ENCODE results near the gene CLK4. TPM values are rescaled to one million over a fixed set of nuclear protein-coding genes. Genes with fewer than 3 reads are reported as not detected.

The CLK4 gene
- 5.2 and 9.8 TPM in 2 replicates for total RNA-seq (2014; rRNA removed; shearing (Covaris generic))

GRCh38 chr5:178626484-178627258, at the start of gene CLK4:
TSS of gene CLK4 (minus strand) at chr5:178627050. CDS start at chr5:178623416, 3,634 bp downstream.
- in situ Hi-C loops (cut with HindIII; ENCODE audit: low sequenced_read_pairs) = no loop called here
- peak; percentile 94 for DNase-seq (ENCODE audit: low spot score)

- no peak for DNase-seq (ENCODE audit: low spot score)
- in situ Hi-C loops (cut with HindIII; ENCODE audit: low sequenced_read_pairs) = no loop called here
Observed at GRCh38 chr5:178675922-178676321, 49.1 kb upstream of the CLK4 start.

GRCh38 chr5:178674334-178674733, 47.5 kb upstream of the CLK4 start:
- in situ Hi-C loops (cut with HindIII; ENCODE audit: low sequenced_read_pairs) = no loop called here
- DNase-seq (ENCODE audit: low spot score) = no peak

- in situ Hi-C loops (cut with HindIII; ENCODE audit: low sequenced_read_pairs) = no loop called here
Observed at GRCh38 chr5:178673801-178674295, 47.0 kb upstream of the CLK4 start.

GRCh38 chr5:178672630-178673029, 45.8 kb upstream of the CLK4 start:
- DNase-seq (ENCODE audit: low spot score) = no peak
- in situ Hi-C loops (cut with HindIII; ENCODE audit: low sequenced_read_pairs) = no loop called here

More at GRCh38 chr5:178673801-178674295, 47.0 kb upstream of the CLK4 start:
- no peak for DNase-seq (ENCODE audit: low spot score)

- no peak for DNase-seq (ENCODE audit: low spot score)
- in situ Hi-C loops (cut with HindIII; ENCODE audit: low sequenced_read_pairs) = no loop called here
Observed at GRCh38 chr5:178671602-178672144, 44.8 kb upstream of the CLK4 start.

- DNase-seq (ENCODE audit: low spot score) = no peak
- in situ Hi-C loops (cut with HindIII; ENCODE audit: low sequenced_read_pairs) = no loop called here
Observed at GRCh38 chr5:178670351-178670885, 43.6 kb upstream of the CLK4 start.

- in situ Hi-C loops (cut with HindIII; ENCODE audit: low sequenced_read_pairs) = no loop called here
Observed at GRCh38 chr5:178668579-178668978, 41.7 kb upstream of the CLK4 start.

GRCh38 chr5:178667688-178668087, 40.8 kb upstream of the CLK4 start:
- in situ Hi-C loops (cut with HindIII; ENCODE audit: low sequenced_read_pairs) = no loop called here
- DNase-seq (ENCODE audit: low spot score) = no peak

More at GRCh38 chr5:178668579-178668978, 41.7 kb upstream of the CLK4 start:
- no peak for DNase-seq (ENCODE audit: low spot score)

- in situ Hi-C loops (cut with HindIII; ENCODE audit: low sequenced_read_pairs) = no loop called here
- DNase-seq (ENCODE audit: low spot score) = no peak
Observed at GRCh38 chr5:178667101-178667500, 40.3 kb upstream of the CLK4 start.

- no peak for DNase-seq (ENCODE audit: low spot score)
- in situ Hi-C loops (cut with HindIII; ENCODE audit: low sequenced_read_pairs) = no loop called here
Observed at GRCh38 chr5:178664141-178664540, 37.3 kb upstream of the CLK4 start.

GRCh38 chr5:178662541-178662860, 35.7 kb upstream of the CLK4 start:
- in situ Hi-C loops (cut with HindIII; ENCODE audit: low sequenced_read_pairs) = no loop called here
- DNase-seq (ENCODE audit: low spot score) = no peak

GRCh38 chr5:178661836-178662540, 35.1 kb upstream of the CLK4 start:
- in situ Hi-C loops (cut with HindIII; ENCODE audit: low sequenced_read_pairs) = no loop called here
- DNase-seq (ENCODE audit: low spot score) = no peak

- in situ Hi-C loops (cut with HindIII; ENCODE audit: low sequenced_read_pairs) = no loop called here
- DNase-seq (ENCODE audit: low spot score) = no peak
Observed at GRCh38 chr5:178651046-178651810, 24.4 kb upstream of the CLK4 start.

GRCh38 chr5:178650214-178650613, 23.4 kb upstream of the CLK4 start:
- in situ Hi-C loops (cut with HindIII; ENCODE audit: low sequenced_read_pairs) = no loop called here
- no peak for DNase-seq (ENCODE audit: low spot score)

- DNase-seq (ENCODE audit: low spot score) = no peak
- in situ Hi-C loops (cut with HindIII; ENCODE audit: low sequenced_read_pairs) = no loop called here
Observed at GRCh38 chr5:178649580-178649979, 22.7 kb upstream of the CLK4 start.

- in situ Hi-C loops (cut with HindIII; ENCODE audit: low sequenced_read_pairs) = no loop called here
- no peak for DNase-seq (ENCODE audit: low spot score)
Observed at GRCh38 chr5:178644826-178645545, 18.1 kb upstream of the CLK4 start.

- no peak for DNase-seq (ENCODE audit: low spot score)
- in situ Hi-C loops (cut with HindIII; ENCODE audit: low sequenced_read_pairs) = no loop called here
Observed at GRCh38 chr5:178642351-178642909, 15.6 kb upstream of the CLK4 start.
